ENCODE results near the gene PPP1R36. TPM values are rescaled to one million over a fixed set of nuclear protein-coding genes. Genes with fewer than 3 reads are reported as not detected.

PPP1R36 gene
- total RNA-seq, 4 donors from 2014 or later, result 1.3 to 2.8 (median 1.9) TPM; not detected in 1

DNA sequence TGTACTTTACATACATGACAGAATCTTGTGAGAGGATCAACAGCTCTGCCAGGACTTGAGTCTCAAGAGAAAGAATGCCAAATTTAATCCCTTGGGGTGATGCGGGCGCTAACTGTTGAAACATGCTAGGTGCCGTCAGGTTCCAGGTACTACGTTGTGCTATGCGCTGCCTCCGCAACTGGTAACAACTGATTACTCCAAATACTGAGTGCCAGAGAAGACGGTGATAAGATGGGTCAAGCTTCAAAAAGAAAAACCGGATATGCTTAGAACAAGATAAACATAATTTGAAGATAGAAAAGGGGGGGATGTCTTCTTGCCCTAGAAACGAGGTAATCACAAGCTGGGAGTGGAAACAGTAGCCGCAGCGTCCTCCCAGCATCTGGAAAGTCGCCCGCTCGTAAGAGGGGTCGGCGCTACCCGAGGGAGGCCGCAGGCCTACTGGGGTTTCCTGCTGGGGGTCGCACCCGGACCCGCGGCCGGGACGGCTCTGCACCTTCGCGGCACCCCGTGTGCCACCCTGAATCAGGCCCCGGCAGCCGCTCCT is 46.8 kb upstream of the PPP1R36 start:
- no peaks in the 10 kb centered on the region for H3K27me3 ChIP-seq
- peaks cover 0 to 4% of the 10 kb centered on the region in 2 donors for H3K36me3 ChIP-seq
- H3K27ac ChIP-seq, result peak overlapping the region; percentile 96 to 99 (median 98)
- TF ChIP-seq POLR2A (IDR thresholded peaks at IDR 0.05) (no peak), EP300 (IDR thresholded peaks at IDR 0.05) (no peak), POLR2AphosphoS5 (IDR thresholded peaks at IDR 0.05) (no peak)
- TF ChIP-seq, protein P1, sequence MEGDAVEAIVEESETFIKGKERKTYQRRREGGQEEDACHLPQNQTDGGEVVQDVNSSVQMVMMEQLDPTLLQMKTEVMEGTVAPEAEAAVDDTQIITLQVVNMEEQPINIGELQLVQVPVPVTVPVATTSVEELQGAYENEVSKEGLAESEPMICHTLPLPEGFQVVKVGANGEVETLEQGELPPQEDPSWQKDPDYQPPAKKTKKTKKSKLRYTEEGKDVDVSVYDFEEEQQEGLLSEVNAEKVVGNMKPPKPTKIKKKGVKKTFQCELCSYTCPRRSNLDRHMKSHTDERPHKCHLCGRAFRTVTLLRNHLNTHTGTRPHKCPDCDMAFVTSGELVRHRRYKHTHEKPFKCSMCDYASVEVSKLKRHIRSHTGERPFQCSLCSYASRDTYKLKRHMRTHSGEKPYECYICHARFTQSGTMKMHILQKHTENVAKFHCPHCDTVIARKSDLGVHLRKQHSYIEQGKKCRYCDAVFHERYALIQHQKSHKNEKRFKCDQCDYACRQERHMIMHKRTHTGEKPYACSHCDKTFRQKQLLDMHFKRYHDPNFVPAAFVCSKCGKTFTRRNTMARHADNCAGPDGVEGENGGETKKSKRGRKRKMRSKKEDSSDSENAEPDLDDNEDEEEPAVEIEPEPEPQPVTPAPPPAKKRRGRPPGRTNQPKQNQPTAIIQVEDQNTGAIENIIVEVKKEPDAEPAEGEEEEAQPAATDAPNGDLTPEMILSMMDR (IDR thresholded peaks at IDR 0.05), result no peak
- no peaks in the 10 kb centered on the region for H3K9me3 ChIP-seq
- WGBS, 2 donors (ENCODE audit: low coverage in 1 of 2), result 0% methylated on average over 15 to 22 of the region's 29 CpGs
- ATAC-seq, result no peak
- peak overlapping the region; percentile 87 to 88 for H3K4me3 ChIP-seq
- H3K4me1 ChIP-seq, result peaks cover 3 to 60% (median 26%) of the 10 kb centered on the region in 3 donors

DNA sequence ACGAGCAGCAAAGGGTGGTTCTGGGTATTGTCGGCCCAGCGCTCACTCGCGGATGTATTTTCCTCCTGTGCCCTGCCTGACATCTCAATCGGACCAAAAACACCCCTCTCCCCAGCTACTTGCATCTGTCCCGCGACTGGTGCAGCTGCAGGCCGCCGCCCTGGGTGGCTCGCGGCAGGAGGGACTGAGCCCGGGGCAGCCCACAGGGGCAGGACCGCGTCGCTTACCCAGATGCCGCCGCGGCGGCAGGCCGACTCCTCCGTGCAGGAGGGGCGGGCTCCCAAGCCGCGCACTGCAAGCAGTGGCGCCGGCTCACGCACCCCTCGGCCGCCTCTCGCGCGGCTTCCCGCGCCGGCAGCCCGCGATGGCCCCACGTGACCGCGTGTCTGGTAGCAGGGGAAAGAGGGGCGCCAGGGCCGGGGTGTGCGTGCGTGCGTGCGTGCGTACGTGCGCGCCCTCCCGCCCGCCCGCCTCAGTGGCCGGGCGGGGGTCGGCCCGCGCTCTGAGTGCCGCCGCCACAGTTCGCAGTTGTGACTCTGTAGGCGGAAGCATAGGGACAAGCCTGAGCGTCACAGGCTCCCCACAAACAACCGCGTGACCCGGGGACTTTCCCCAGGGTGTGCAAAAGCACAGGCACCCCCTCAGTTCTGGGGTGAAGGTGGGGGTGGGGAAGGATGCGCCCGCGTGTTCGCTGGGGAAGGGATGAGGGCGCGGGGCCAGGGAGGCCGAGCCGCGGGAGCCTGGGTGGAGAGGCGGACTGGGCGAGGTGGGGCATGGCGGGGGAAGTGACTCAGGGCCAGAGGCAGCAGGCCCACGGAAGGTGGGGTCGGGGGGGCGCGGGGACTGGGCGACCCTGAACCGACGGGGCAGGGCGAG is 46.1 kb upstream of the PPP1R36 start, which contains the start of gene ZBTB25:
TSS of gene ZBTB25 (minus strand) at position 405 of the 876 bp plus-strand sequence. CDS start 13,305 bp downstream, outside the sequence.
- H3K9me3 ChIP-seq, result no peaks in the 10 kb centered on the region
- H3K4me3 ChIP-seq, result peak within 1 kb of the TSS; percentile 87 to 88
- H3K4me1 ChIP-seq, result peaks cover 3 to 67% (median 26%) of the 10 kb centered on the region in 3 donors
- H3K27me3 ChIP-seq, result no peaks in the 10 kb centered on the region
- ATAC-seq, result peak; percentile 86
- TF ChIP-seq POLR2A (IDR thresholded peaks at IDR 0.05) (peak; percentile 94 to 95), POLR2AphosphoS5 (IDR thresholded peaks at IDR 0.05) (peak; percentile 89), EP300 (IDR thresholded peaks at IDR 0.05) (no peak)
- TF ChIP-seq, protein P1 (IDR thresholded peaks at IDR 0.05), result peak in 2 of 4 experiments; percentile 6 to 17
- WGBS, 2 donors (ENCODE audit: low coverage in 1 of 2), result 0% methylated on average over 1 of the region's 87 CpGs; no CpG with 5 or more reads in 1 of the 2 donors
- H3K36me3 ChIP-seq, result no peaks in the 10 kb centered on the region
- H3K27ac ChIP-seq, result peak within 1 kb of the TSS; percentile 96 to 99 (median 98)

DNA sequence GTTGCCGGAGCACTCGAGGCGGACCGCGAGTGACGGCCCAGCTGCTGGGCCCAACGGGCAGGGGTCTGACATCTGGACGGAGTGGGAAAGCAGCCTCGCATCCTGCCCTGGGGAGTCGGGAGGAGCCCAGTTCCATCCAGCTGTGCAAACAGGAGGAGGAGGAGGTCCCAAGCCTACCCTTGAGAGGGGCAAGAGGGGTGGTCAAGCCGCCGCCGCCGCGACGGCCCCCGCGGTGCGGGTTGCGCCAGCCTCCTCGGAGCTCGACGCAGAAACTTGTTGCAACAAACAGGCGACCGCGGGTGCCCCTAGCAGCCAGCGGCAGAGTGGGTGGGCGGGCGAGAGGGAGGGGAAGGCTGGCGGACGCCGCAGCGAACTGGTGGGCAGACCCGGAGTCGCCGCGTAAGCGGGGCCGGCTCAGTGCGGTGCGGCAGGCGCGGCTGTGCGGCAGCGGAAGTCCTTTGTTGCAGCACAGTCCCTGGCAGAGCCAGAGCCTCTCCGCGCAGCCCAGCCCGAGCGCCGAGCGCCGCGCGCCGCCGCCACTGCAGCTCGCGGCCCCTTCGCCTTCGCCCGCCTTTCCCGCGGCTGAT is 45.4 kb upstream of the PPP1R36 start, which contains the start of gene ZBTB1:
TSS of gene ZBTB1 (plus strand) at position 461 of the 587 bp plus-strand sequence. CDS start 16,735 bp downstream, outside the sequence.
- peak; percentile 72 for ATAC-seq
- no CpG with 5 or more reads among the region's 63 CpGs for WGBS, 2 donors (ENCODE audit: low coverage in 1 of 2)
- H3K27ac ChIP-seq, result peak within 1 kb of the TSS; percentile 96 to 99 (median 98)
- no peaks in the 10 kb centered on the region for H3K36me3 ChIP-seq
- no peaks in the 10 kb centered on the region for H3K27me3 ChIP-seq
- H3K4me3 ChIP-seq, result peak within 1 kb of the TSS; percentile 87 to 88
- peak; percentile 85 to 87 for TF ChIP-seq POLR2A (IDR thresholded peaks at IDR 0.05)
- no peak for TF ChIP-seq EP300 (IDR thresholded peaks at IDR 0.05)
- TF ChIP-seq, protein P1 (IDR thresholded peaks at IDR 0.05), result peak in 1 of 4 experiments; percentile 15
- TF ChIP-seq POLR2AphosphoS5 (IDR thresholded peaks at IDR 0.05), result peak; percentile 84
- peaks cover 3 to 72% (median 26%) of the 10 kb centered on the region in 3 donors for H3K4me1 ChIP-seq
- H3K9me3 ChIP-seq, result no peaks in the 10 kb centered on the region

DNA sequence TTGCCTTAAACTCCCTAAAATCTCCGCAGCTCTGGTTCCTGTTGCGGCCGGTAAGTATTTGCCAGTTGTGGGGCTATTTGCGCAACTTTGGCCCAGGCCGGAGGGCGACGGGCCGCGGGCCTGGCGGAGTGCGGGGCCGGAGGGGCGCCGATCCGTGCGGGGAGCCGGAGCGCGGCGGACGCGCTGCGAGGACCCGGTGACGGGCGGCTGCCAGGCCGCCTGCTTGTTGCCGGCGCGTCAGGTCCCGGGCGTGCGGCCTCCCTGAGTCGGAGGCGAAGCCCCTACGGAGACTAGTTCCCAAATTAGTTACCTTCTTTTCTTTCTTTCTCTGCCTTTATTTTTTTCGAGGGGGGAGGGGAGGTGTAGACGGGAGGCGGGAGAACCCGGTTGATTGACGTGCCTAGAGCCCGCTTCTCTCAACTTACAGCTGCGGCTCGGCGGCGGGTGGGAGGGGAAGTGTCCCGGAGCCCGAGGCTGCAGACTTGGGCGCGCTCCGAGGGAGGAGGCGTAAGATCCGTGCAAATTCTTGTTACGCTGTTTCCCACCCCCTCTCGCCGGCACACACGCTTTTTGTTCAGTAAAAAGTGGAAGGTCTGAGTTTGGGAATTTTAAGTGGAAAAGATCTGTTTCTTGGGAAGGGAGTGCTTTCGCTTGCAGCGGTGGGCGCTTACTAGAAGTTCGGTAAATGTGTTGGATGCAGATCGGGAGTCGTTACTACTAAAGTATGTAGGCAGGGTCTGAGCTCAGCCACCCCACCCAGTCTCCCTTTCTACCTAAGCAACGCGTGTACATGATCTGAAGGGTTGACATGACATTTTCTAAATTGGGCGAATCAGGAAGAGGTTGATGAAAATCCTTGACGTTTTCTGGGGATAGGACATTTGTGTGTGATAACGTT is 44.6 kb upstream of the PPP1R36 start:
- Histone ChIP-seq H3K4me1 (peaks cover 4 to 71% (median 26%) of the 10 kb centered on the region in 3 donors), H3K27me3 (no peaks in the 10 kb centered on the region), H3K36me3 (no peaks in the 10 kb centered on the region), H3K4me3 (peak overlapping the region; percentile 87 to 88), H3K27ac (peak overlapping the region; percentile 96 to 99 (median 98)), H3K9me3 (no peaks in the 10 kb centered on the region)
- 0% methylated on average over 4 to 6 of the region's 68 CpGs for WGBS, 2 donors (ENCODE audit: low coverage in 1 of 2)
- ATAC-seq, result peak; percentile 60
- TF ChIP-seq POLR2AphosphoS5 (IDR thresholded peaks at IDR 0.05), result peak; percentile 42
- TF ChIP-seq, protein P1 (IDR thresholded peaks at IDR 0.05), result no peak
